Fibroblast of lung (primary cell): ENCODE measurements around the gene CRYBG1. TPM values are rescaled to one million over a fixed set of nuclear protein-coding genes. Genes with fewer than 3 reads are reported as not detected.

Experiments
- DNase-seq, 2 donors: peaks; one replicate each; pipeline versions ENCODE4 v3.0.0 to v3.0.0-alpha.2; 2010; ENCODE audit warnings: low read depth in 2 of 2
- H2AFZ ChIP-seq: 2 replicates; pipeline ENCODE4 v1.5.1; 2012; ENCODE audit warnings: low read length, control low read depth, inconsistent platforms
- H3K27ac ChIP-seq: 2 replicates; pipeline ENCODE4 v1.5.1; 2011; ENCODE audit warnings: low read length, control low read depth; ENCODE audit not compliant: insufficient read depth
- H3K27me3 ChIP-seq: 2 replicates; pipeline ENCODE4 v1.5.1; 2011; ENCODE audit warnings: mild to moderate bottlenecking, low read length; ENCODE audit not compliant: control insufficient read depth, insufficient read depth
- H3K36me3 ChIP-seq: 2 replicates; pipeline ENCODE4 v1.5.1; 2011; ENCODE audit warnings: low read length; ENCODE audit not compliant: control insufficient read depth, insufficient read depth
- H3K4me1 ChIP-seq: 2 replicates; pipeline ENCODE4 v1.5.1; 2011; ENCODE audit warnings: low read length; ENCODE audit not compliant: control insufficient read depth, insufficient read depth; ENCODE audit errors: extremely low read depth
- H3K4me2 ChIP-seq: 2 replicates; pipeline ENCODE4 v1.5.1; 2011; ENCODE audit warnings: low read length, control low read depth; ENCODE audit not compliant: insufficient read depth; ENCODE audit errors: extremely low read depth
- H3K4me3 ChIP-seq, 4 experiments: fragments of 200-600 bp in 1 of 4; sonication (generic) in 1 of 4; replicated peaks in 1 of 4; 2 replicates each; pipeline ENCODE4 v1.5.1; 2011 to 2016; ENCODE audit warnings: low read length in 4 of 4, low read depth in 3 of 4, mild to moderate bottlenecking in 3 of 4, control low read depth in 2 of 4, inconsistent platforms in 1 of 4, mixed read lengths in 1 of 4; ENCODE audit not compliant: insufficient read depth in 1 of 4; ENCODE audit errors: control extremely low read depth in 1 of 4
- H3K79me2 ChIP-seq: 2 replicates; pipeline ENCODE4 v1.5.1; 2012; ENCODE audit warnings: mild to moderate bottlenecking, low read length, inconsistent platforms; ENCODE audit not compliant: control insufficient read depth, insufficient read depth
- H3K9ac ChIP-seq: 2 replicates; pipeline ENCODE4 v1.5.1; 2011; ENCODE audit warnings: mild to moderate bottlenecking, low read length, control low read depth; ENCODE audit not compliant: insufficient read depth
- H3K9me3 ChIP-seq: 2 replicates; pipeline ENCODE4 v1.5.1; 2012; ENCODE audit warnings: low read depth, low read length; ENCODE audit not compliant: control insufficient read depth, insufficient read depth
- H4K20me1 ChIP-seq: 2 replicates; pipeline ENCODE4 v1.5.1; 2011; ENCODE audit warnings: low read length; ENCODE audit not compliant: control insufficient read depth, insufficient read depth; ENCODE audit errors: extremely low read depth
- CTCF ChIP-seq, 2 donors: IDR thresholded peaks in 1 of 2; conservative IDR thresholded peaks in 1 of 2; 1 replicate in 1 of 2; 2 replicates in 1 of 2; pipeline ENCODE4 v1.5.1; 2011 to 2012; ENCODE audit warnings: low read length in 2 of 2, control low read depth in 1 of 2, inconsistent platforms in 1 of 2, low read depth in 1 of 2, mild to moderate bottlenecking in 1 of 2
- EZH2 ChIP-seq: IDR thresholded peaks from 2 replicates; pipeline ENCODE4 v1.5.1; 2012; ENCODE audit warnings: low read length, control low read depth, mild to moderate bottlenecking; ENCODE audit errors: missing control alignments
- polyA plus RNA-seq, 2 donors: library from polyadenylated mRNA; depleted of rRNA in 1 of 2; stranded (reverse) in 1 of 2; unstranded in 1 of 2; fragments of >200 nt; gene quantifications; 2 replicates each; pipeline ENCODE4 v1.2.1, GENCODE V29; 2011 to 2012; ENCODE audit warnings: missing spikeins in 1 of 2
- total RNA-seq: library from RNA; depleted of rRNA; stranded (reverse); fragments of >200 nt; gene quantifications from 2 replicates; pipeline ENCODE4 v1.2.1, GENCODE V29; 2014

CRYBG1 gene
- total and polyA plus RNA-seq, 2 donors (not counting 1 experiment from before 2014, with no cell fraction given) = 4.3 to 10.1 TPM

- no peak overlapping the region for H2AFZ ChIP-seq
- H3K9ac ChIP-seq = no peak overlapping the region
- no peaks in the 10 kb centered on the region for H3K36me3 ChIP-seq
- TF ChIP-seq CTCF (conservative IDR thresholded peaks at IDR 0.05 in 1 of 2, IDR thresholded peaks at IDR 0.05 in 1 of 2; ENCODE audit: low read depth in 1 of 2, low read length in 2 of 2) = no peak
- TF ChIP-seq EZH2 = no peak
- no peaks in the 10 kb centered on the region for H4K20me1 ChIP-seq
- no peak overlapping the region for H3K27ac ChIP-seq
- no peaks in the 10 kb centered on the region for H3K9me3 ChIP-seq
- no peak overlapping the region for H3K4me3 ChIP-seq
- H3K4me1 ChIP-seq = no peaks in the 10 kb centered on the region
- peak in 1 of 2 donors; percentile 29 for DNase-seq
- H3K79me2 ChIP-seq = no peaks in the 10 kb centered on the region
- H3K4me2 ChIP-seq = no peak overlapping the region
- H3K27me3 ChIP-seq = peaks cover 12% of the 10 kb centered on the region
Observed at GRCh38 chr6:106439459-106439858, 78.9 kb downstream of the CRYBG1 start.

GRCh38 chr6:106440546-106440945 is 80.0 kb downstream of the CRYBG1 start:
- no peak overlapping the region for H3K4me2 ChIP-seq
- H4K20me1 ChIP-seq = no peaks in the 10 kb centered on the region
- H3K9ac ChIP-seq = no peak overlapping the region
- TF ChIP-seq CTCF (conservative IDR thresholded peaks at IDR 0.05 in 1 of 2, IDR thresholded peaks at IDR 0.05 in 1 of 2; ENCODE audit: low read depth in 1 of 2, low read length in 2 of 2) = no peak
- no peak for TF ChIP-seq EZH2
- H2AFZ ChIP-seq = no peak overlapping the region
- no peaks in the 10 kb centered on the region for H3K9me3 ChIP-seq
- no peaks in the 10 kb centered on the region for H3K79me2 ChIP-seq
- peaks cover 12% of the 10 kb centered on the region for H3K27me3 ChIP-seq
- no peak for DNase-seq
- H3K4me3 ChIP-seq = no peak overlapping the region
- no peak overlapping the region for H3K27ac ChIP-seq
- H3K36me3 ChIP-seq = no peaks in the 10 kb centered on the region
- H3K4me1 ChIP-seq = no peaks in the 10 kb centered on the region

GRCh38 chr6:106442395-106442794 is 81.9 kb downstream of the CRYBG1 start:
- Histone ChIP-seq H3K9me3 (no peaks in the 10 kb centered on the region), H3K79me2 (no peaks in the 10 kb centered on the region), H2AFZ (no peak overlapping the region), H3K4me1 (no peaks in the 10 kb centered on the region), H3K9ac (no peak overlapping the region), H4K20me1 (no peaks in the 10 kb centered on the region), H3K4me2 (no peak overlapping the region), H3K27ac (no peak overlapping the region), H3K36me3 (no peaks in the 10 kb centered on the region), H3K4me3 (no peak overlapping the region), H3K27me3 (peaks cover 12% of the 10 kb centered on the region)
- TF ChIP-seq CTCF (conservative IDR thresholded peaks at IDR 0.05 in 1 of 2, IDR thresholded peaks at IDR 0.05 in 1 of 2; ENCODE audit: low read depth in 1 of 2, low read length in 2 of 2) (no peak), EZH2 (no peak)
- DNase-seq = no peak
